Superior temporal gyrus (tissue), 1 donor: ENCODE results near the gene TNFAIP3.
"Not testable (repeated sequence)": the region's sequence is repeated elsewhere in the genome, so short reads cannot be mapped to it uniquely, and the experiment has no call there.

Experiments used
- DNase-seq: peaks from one replicate; pipeline ENCODE4 v3.0.0-alpha.2; 2016; ENCODE audit errors: extremely low spot score

Gene TNFAIP3

GRCh38 chr6:137844773-137845172 is 22.3 kb upstream of the TNFAIP3 start:
- not testable (repeated sequence) for DNase-seq

GRCh38 chr6:137845460-137845859 is 21.6 kb upstream of the TNFAIP3 start:
- no peak for DNase-seq

- no peak for DNase-seq
Measured at GRCh38 chr6:137846274-137846673, 20.8 kb upstream of the TNFAIP3 start.

GRCh38 chr6:137846772-137847313 is 20.2 kb upstream of the TNFAIP3 start:
- no peak for DNase-seq

- DNase-seq = no peak
Measured at GRCh38 chr6:137847748-137848147, 19.3 kb upstream of the TNFAIP3 start.

GRCh38 chr6:137848672-137849071 is 18.4 kb upstream of the TNFAIP3 start:
- DNase-seq = no peak

GRCh38 chr6:137849181-137849980 is 17.7 kb upstream of the TNFAIP3 start:
- DNase-seq = no peak

- no peak for DNase-seq
Measured at GRCh38 chr6:137849981-137850714, 16.9 kb upstream of the TNFAIP3 start.

GRCh38 chr6:137850816-137851602 is 16.1 kb upstream of the TNFAIP3 start:
- DNase-seq = no peak

GRCh38 chr6:137851669-137852068 is 15.4 kb upstream of the TNFAIP3 start:
- no peak for DNase-seq

GRCh38 chr6:137852346-137852745 is 14.7 kb upstream of the TNFAIP3 start:
- DNase-seq = no peak

- DNase-seq = no peak
Measured at GRCh38 chr6:137852811-137853210, 14.2 kb upstream of the TNFAIP3 start.

- DNase-seq = no peak
Measured at GRCh38 chr6:137853569-137854213, 13.4 kb upstream of the TNFAIP3 start.

GRCh38 chr6:137856138-137856898 is 10.7 kb upstream of the TNFAIP3 start:
- DNase-seq = no peak

GRCh38 chr6:137859025-137859424 is 8.0 kb upstream of the TNFAIP3 start:
- DNase-seq = no peak

GRCh38 chr6:137860394-137861005 is 6.6 kb upstream of the TNFAIP3 start:
- DNase-seq = no peak

GRCh38 chr6:137861550-137862337 is 5.3 kb upstream of the TNFAIP3 start:
- DNase-seq = no peak

- DNase-seq = no peak
Measured at GRCh38 chr6:137862419-137863090, 4.5 kb upstream of the TNFAIP3 start.
